HL-60 (cell line): Measurements from ENCODE around the gene MYD88.

ENCODE experiments used
- DNase-seq, 2 experiments: peaks; one replicate each; pipeline ENCODE4 v3.0.0-alpha.2; 2010 to 2020; ENCODE audit warnings: low read depth in 1 of 2, low spot score in 1 of 2
- H3K27ac ChIP-seq: fragments of 250-450 bp; sonication (Bioruptor Pico); replicated peaks from 2 replicates; pipeline ENCODE4 v1.5.1; 2020; ENCODE audit warnings: mild to moderate bottlenecking, moderate library complexity
- H3K27me3 ChIP-seq: fragments of 250-450 bp; sonication (Bioruptor Pico); 2 replicates; pipeline ENCODE4 v1.5.1; 2021; ENCODE audit warnings: mild to moderate bottlenecking, moderate library complexity; ENCODE audit not compliant: insufficient read depth, poor library complexity, severe bottlenecking
- H3K4me3 ChIP-seq: replicated peaks from 2 replicates; pipeline ENCODE4 v1.5.1; 2011; ENCODE audit warnings: mild to moderate bottlenecking, control low read depth, low read length; ENCODE audit not compliant: insufficient read depth
- GABPA ChIP-seq: IDR thresholded peaks from 2 replicates; pipeline ENCODE4 v1.6.1; 2012; ENCODE audit warnings: low read depth
- POLR2AphosphoS5 ChIP-seq: IDR thresholded peaks from 2 replicates; pipeline ENCODE4 v1.6.1; 2012; ENCODE audit warnings: low read depth
- REST ChIP-seq: IDR thresholded peaks from 2 replicates; pipeline ENCODE4 v1.6.1; 2012; ENCODE audit warnings: low read depth; ENCODE audit not compliant: insufficient replicate concordance
- SPI1 ChIP-seq: IDR thresholded peaks from 2 replicates; pipeline ENCODE4 v1.6.1; 2012; ENCODE audit warnings: low read depth, mild to moderate bottlenecking, borderline replicate concordance
- TF ChIP-seq, protein P1 (sequence below): IDR thresholded peaks from one replicate; pipeline ENCODE4 v1.5.1; 2011; ENCODE audit warnings: low read length, control low read depth, inconsistent platforms; ENCODE audit not compliant: insufficient read depth

MYD88 gene

DNA sequence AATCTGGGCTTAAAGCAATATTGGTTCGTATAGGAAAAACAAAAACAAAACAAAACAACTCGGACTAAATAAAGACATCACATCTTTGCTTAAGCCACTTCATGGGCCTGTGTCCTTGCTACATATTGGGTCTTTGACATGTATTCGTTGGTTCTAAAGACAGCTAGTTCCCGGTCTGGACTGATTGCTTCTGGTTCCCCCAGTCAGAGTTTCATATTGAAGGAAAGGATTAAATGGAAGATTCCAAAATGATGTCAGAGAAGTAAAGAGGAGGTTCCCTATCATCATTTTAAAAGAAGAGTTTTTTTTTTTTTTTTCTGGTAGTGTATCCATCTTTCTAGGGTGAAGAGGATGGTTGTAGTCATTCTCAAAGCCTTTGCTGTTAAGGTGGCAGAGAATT lies 29.1 kb downstream of the MYD88 start:
- H3K4me3 ChIP-seq, result no peak overlapping the region
- H3K27me3 ChIP-seq, result no peaks in the 10 kb centered on the region
- no peak for TF ChIP-seq SPI1
- DNase-seq, result no peak
- no peak overlapping the region for H3K27ac ChIP-seq

DNA sequence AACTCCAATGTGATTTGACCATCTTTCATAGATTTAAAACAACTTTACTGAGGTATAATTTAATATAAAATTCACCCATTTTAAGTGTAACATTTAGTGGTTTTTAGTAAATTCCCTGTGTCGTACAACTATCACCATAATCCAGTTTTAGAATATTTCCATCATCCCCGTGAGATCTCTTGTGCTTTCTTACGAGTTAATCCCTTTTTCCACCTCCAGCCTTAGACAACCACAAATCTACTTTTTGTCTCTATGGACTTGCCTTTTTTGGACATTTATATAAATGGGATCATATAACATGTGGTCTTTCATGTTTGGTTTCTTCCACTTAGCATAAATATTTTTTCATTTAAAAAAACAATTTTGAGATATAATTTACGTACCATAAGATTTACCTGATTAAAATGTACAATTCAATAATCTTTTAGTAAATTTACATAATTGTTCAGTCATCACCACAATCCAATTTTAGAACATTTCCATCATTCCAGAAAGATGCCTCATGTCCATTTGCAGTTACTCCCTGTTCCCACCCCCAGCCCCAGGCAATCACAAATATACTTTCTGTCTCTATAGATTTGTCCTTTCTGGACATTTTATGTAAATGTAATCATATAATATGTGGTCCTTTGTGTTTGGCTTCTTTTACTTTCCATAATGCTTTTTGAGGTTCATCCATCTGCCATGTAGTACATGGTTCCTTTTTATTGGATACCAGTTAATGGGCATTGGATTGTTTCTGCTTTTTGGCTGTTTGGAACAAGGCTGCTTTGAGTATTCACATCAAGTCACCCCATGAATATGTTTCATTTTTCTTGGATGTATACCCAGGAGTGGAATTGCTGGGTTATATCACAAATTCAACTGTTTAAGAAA lies 29.9 kb downstream of the MYD88 start:
- H3K27ac ChIP-seq, result no peak overlapping the region
- no peak for TF ChIP-seq GABPA
- TF ChIP-seq SPI1, result no peak
- no peak for TF ChIP-seq REST
- TF ChIP-seq POLR2AphosphoS5, result no peak
- TF ChIP-seq, protein P1, sequence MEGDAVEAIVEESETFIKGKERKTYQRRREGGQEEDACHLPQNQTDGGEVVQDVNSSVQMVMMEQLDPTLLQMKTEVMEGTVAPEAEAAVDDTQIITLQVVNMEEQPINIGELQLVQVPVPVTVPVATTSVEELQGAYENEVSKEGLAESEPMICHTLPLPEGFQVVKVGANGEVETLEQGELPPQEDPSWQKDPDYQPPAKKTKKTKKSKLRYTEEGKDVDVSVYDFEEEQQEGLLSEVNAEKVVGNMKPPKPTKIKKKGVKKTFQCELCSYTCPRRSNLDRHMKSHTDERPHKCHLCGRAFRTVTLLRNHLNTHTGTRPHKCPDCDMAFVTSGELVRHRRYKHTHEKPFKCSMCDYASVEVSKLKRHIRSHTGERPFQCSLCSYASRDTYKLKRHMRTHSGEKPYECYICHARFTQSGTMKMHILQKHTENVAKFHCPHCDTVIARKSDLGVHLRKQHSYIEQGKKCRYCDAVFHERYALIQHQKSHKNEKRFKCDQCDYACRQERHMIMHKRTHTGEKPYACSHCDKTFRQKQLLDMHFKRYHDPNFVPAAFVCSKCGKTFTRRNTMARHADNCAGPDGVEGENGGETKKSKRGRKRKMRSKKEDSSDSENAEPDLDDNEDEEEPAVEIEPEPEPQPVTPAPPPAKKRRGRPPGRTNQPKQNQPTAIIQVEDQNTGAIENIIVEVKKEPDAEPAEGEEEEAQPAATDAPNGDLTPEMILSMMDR, result no peak
- H3K4me3 ChIP-seq, result no peak overlapping the region
- DNase-seq, result no peak
- no peaks in the 10 kb centered on the region for H3K27me3 ChIP-seq

GRCh38 chr3:38169027-38169317 lies 30.5 kb downstream of the MYD88 start:
- no peak for TF ChIP-seq GABPA
- TF ChIP-seq, protein P1, result no peak
- no peak for TF ChIP-seq SPI1
- no peak for TF ChIP-seq POLR2AphosphoS5
- no peak for TF ChIP-seq REST

DNA sequence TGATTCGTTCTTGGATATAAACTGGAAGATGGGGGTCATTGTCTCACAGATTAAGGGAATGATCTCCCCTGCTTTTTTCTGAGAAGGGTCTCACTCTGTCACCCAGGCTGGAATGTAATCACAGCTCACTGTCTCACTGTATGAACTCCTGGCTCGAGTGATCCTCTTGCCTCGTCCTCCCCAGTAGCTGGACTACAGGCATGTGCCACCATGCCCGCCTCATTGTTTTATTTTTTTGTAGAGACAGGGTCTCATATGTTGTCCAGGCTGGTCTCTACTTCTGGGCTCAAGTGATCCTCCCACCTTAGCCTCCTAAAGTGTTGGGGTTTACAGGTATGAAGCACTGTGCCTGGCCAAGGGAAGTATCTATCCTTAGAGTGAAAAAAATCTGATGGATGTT lies 32.3 kb downstream of the MYD88 start:
- Histone ChIP-seq H3K27ac (no peak overlapping the region), H3K4me3 (no peak overlapping the region), H3K27me3 (no peaks in the 10 kb centered on the region)
- no peak for DNase-seq
- TF ChIP-seq, protein P1, result no peak
- TF ChIP-seq POLR2AphosphoS5 (no peak), SPI1 (no peak), GABPA (no peak), REST (no peak)

More at GRCh38 chr3:38169027-38169317, 30.5 kb downstream of the MYD88 start:
- Histone ChIP-seq H3K27ac (no peak overlapping the region), H3K27me3 (no peaks in the 10 kb centered on the region), H3K4me3 (no peak overlapping the region)
- no peak for DNase-seq
